HG02642 (cell line): Measurements from ENCODE around the gene HECTD3.
"Not testable (repeated sequence)": the region's sequence is repeated elsewhere in the genome, so short reads cannot be mapped to it uniquely, and the experiment has no call there.

ENCODE experiments used
- ATAC-seq: cut with Tn5 transposase; IDR thresholded peaks from one replicate; pipeline ENCODE4 v1.9.1; 2021; ENCODE audit warnings: mild to moderate bottlenecking; ENCODE audit not compliant: unreplicated experiment, poor library complexity

Gene HECTD3

DNA sequence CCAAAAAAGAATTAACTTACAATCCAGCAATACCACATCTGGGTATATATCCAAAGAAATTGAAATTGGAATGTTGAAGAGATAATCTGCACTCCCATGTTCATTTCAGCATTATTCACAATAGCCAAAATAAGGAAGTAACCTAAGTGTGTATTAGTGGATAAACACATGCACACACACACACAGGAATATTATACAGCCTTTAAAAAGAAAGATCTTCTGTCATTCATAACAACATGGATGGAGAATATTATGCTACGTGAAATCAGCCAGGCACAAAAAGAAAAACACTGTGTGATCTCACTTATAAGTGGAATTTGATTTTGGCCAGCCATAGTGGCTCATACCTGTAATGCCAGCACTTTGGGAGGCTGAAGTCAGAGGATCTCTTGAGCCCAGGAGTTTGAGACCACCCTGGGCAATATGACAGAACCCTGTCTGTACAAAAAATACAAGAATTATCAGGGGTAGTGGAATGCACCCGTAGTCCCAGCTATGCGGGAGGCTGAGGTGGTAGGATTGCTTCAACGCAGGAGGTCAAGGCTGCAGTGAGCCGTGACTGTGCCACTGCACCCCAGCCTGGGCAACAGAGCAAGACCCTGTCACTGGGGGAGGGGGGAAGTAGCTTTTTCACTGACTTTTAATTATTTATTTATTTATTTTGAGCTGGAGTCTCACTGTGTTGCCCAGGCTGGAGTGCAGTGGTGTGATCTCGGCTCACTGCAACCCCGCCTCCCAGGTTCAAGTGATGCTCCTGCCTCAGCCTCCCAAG, 15.5 kb downstream of the HECTD3 start:
- ATAC-seq: no peak

DNA sequence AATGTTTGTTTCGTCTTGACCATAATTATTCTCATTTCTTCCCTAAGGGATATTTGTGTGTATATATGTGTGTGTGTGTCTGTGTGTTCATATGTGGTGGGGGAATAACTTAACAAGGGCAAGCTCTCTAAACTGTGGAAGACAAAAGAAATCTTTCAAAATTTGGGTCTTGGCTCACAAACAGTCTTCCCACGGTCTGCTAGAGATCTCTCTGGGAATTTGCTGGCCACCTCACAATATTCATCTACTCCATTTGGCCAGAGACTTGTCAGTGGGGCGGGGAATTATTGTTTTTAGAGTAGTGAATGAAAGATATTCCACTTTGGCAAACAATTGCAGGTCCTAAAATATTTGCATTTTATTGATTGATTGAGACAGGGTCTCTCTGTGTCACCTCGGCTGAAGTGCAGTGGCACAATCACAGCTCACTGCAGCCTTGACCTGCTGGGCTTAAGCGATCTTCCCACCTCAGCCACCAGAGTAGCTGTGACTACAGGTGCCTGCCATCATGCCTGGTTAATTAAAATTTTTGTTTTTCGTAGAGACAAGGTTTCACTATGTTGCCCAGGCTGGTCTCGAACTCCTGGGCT, 16.7 kb downstream of the HECTD3 start:
- ATAC-seq: no peak

DNA sequence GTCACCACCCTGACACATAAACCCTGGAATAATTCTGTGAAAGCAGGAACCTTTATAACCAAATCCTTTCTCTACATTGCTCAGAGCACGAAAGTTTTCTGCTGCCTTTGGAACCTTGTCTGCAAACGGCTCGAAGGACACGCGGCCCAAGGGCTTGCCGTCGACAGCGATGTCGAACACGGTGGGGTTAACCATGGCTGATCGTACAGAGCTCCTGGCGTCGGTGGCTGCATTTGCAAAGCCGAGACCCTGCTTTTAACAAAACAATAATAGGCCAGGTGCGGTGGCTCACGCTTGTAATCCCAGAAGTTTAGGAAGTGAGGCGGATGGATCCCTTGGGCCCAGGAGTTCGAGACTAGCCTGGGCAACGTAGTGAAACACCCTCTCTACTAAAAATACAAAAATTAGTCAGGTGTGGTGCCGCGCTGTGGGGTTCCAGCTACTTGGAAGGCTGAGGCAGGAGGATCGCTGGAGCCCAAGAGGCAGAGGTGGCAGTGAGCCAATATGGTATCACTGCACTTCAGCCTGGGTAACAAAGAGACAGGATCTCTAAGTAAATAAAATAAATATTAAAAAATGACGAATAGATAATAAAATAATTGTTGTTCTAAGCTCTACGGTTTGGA, 22.5 kb downstream of the HECTD3 start:
- ATAC-seq: no peak

DNA sequence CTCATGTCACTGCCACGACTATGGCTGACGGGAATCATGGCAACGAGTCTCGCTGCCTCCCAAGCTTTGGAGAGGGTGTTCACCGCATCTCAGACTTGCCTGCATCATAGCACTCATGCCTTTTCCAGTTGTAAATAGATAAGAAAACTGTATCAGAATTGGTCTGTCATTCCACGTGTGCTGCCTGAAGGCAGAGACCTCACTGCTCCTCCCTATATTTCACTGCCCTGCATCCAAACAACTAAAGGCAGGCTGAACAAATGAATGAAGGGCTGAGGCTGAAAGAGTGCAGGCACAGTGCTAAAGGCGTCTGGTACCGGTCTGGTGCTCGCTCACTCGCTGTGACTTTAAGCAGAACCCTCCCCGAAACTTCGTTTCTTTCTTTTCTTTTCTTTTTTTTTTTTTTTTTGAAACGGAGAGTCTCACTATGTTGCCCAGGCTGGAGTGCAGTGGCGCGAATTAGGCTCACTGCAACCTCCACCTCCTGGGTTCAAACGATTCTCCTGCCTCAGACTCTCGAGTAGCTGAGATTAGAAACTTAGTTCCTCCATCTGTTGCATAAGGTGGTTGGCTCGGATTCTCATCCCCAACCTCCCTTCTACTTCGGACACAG, 25.3 kb downstream of the HECTD3 start:
- no peak for ATAC-seq

DNA sequence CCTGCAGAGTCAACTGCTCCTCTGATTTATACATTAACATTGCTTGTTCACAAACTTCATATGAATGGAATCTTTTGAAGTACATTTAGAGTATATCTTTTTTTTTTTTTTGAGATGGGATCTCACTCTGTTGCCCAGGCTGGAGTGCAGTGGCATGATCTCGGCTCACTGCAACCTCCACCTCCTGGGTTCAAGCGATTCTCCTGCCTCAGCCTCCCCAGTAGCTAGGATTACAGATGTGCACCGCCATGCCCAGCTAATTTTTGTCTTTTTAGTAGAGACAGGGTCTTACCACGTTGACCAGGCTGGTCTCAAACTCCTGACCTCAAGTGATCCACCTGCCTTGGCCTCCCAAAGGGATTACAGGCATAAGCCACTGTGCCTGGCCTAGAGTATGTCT, 33.8 kb downstream of the HECTD3 start:
- ATAC-seq: not testable (repeated sequence)

DNA sequence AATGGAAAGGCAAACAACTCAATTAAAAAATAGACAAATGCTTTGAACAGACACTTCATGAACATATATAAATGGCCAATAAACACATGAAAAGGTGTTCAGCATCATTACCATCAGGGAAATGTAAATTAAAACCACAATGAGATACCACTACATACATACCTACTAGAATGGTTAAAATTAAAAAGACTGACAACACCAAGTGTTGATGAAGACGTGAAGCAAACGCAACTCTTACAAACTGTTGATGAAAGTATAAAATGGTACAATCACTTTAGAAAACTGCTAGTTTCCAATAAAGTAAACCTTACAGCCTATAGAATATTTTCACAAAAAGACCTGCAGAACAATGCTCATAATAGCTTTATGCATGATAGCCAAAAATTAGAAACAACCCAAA, 34.9 kb downstream of the HECTD3 start:
- no peak for ATAC-seq

DNA sequence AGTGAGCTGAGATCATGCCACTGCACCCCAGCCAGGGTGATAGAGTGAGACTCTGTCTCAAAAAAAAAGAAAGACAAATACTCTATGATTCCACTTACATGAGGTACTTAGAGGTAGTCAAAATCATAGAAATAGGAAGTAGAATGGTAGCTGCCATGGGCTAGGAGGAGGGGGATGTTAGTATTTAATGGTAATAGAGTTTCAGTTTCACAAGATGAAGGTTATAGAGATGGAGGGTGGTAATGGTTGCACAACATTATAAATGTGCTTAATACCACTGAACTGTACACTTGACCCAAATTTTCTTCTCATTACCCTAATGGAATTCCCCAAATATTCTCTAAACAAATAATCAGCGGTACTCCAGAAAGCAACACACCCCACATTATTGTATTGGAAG, 37.5 kb downstream of the HECTD3 start:
- ATAC-seq: no peak

DNA sequence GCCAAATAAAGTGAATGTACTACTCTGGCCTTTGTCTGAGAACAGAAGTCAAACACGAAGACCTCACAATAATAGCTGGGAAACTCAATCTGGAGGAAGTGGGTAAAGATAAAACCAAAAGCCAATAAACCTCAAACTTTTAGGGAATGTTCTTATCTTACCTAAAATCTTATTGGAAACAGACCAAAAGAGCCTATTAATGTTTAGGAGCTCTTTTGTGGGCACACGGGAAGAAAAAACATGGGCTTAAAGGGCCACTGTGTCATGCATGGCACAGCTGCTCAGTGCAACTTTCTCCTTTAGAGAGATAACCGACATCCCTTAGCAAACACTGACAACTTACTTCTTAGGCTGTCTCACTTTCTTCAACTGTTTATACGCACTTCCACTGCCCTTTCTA, 40.8 kb downstream of the HECTD3 start:
- ATAC-seq: no peak

DNA sequence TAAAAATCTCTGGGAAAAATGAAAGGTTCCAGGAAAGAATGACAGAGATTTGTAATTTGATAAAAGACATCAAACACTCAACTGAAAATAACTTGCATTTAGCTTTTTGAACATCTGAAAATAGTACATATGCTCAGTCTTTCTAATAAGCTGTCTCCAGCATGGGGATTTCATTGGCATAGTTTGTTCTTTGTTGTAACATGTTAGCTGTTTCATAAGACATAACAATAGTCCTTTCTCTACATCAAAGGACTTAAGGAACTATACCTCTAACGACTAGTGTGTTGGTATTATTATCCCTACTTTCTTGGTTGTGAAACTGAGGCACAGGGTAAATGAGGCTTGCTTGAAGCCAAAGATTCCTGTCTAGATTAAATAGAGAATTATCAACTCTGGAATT, 46.7 kb downstream of the HECTD3 start:
- no peak for ATAC-seq

DNA sequence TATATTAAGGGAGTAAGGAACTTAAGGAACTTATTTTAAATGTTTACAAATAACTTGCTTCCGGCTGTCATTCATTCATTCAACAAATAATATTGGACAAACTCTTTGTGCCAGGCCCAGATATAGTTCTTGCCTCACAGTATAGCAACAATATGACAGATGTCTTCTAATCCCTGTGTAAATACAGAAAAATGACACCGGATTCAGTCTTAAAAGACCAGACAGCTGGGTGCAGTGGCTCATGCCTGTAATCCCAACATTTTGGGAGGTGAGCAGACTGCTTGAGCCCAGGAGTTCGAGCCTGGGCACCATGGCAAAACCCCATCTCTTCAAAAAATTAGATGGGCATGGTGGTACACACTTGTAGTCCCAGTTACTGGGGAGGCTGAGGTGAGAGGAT, 48.4 kb downstream of the HECTD3 start:
- no peak for ATAC-seq

DNA sequence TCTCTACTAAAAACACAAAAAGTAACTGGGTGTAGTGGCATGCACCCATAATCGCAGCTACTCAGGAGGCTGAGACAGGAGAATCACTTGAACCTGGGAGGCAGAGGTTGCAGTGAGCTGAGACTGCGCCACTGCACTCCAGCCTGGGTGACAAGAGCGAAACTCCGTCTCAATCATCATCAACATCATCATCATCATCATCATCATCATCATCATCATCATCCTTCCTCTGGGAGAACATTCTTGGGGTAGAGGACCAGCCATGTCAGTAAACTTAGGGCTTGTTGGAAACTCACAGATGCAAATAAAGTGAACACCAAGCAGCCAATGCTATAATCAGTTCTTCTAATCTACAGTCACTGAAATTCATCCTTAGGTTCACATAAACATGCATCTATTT, 49.1 kb downstream of the HECTD3 start:
- ATAC-seq: not testable (repeated sequence)

DNA sequence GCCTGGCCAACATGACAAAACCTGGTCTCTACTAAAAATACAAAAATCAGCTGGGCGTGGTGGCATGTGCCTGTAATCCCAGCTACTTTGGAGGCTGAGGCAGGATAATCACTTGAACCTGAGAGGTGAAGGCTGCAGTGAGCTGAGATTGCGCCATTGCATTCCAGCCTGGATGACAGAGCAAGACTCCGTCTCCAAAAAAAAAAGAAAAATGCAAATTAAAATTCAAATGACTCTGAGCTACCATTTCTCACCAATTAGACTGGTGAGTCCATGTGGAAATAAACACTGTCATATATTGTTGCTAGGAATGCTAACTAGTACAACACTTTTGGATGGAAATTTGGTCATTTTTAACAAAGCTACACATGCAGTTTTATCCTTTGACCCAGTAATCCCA, 53.6 kb downstream of the HECTD3 start:
- ATAC-seq: not testable (repeated sequence)

DNA sequence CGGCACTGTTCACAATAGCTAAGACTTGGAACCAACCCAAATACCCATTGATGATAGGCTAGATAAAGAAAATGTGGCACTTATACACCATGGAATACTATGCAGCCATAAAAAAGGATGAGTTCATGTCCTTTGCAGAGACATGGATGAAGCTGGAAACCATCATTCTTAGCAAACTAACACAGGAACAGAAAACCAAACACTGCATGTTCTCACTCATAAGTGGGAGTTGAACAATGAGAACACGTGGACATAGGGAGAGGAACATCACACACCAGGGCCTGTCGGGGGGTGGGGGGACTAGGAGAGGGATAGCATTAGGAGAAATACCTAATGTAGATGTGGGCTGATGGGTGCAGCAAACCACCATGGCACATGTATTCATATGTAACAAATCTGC, 55.0 kb downstream of the HECTD3 start:
- ATAC-seq: not testable (repeated sequence)
